WTC11 (cell line): Measurements from ENCODE around the gene PHF21B. TPM values are rescaled to one million over a fixed set of nuclear protein-coding genes. Genes with fewer than 3 reads are reported as not detected.
A peak's percentile ranks its signal among the peaks of the same experiment; 100 is the strongest.

Experiments used
- ATAC-seq: fragments of 200-7000 bp; cut with Tn5 transposase; 2 replicates; pipeline ENCODE4 v1.10.0; 2021; ENCODE audit warnings: mild to moderate bottlenecking, moderate library complexity
- CTCF ChIA-PET: fragments of 300-600 bp; sonication (Branson Sonifier 250); formaldehyde crosslinking; loops from one replicate; lab custom pipeline; 2021; ENCODE audit warnings: antibody characterized with exemption; lab: Charles Lee
- POLR2A ChIA-PET: fragments of 350-600 bp; sonication (Branson Sonifier 250); formaldehyde crosslinking; loops from one replicate; lab custom pipeline; 2021; ENCODE audit warnings: antibody characterized with exemption; lab: Charles Lee
- DNase-seq: peaks from one replicate; pipeline ENCODE4 v3.0.0; 2021; ENCODE audit warnings: low spot score
- H3K27ac Mint-ChIP-seq: 2 replicates; pipeline ENCODE4 v1.8.0; 2021; ENCODE audit warnings: mixed read lengths
- H3K27me3 Mint-ChIP-seq: 2 replicates; pipeline ENCODE4 v1.8.0; 2021; ENCODE audit warnings: low read depth, mild to moderate bottlenecking, moderate library complexity, mixed read lengths
- H3K36me3 Mint-ChIP-seq: 2 replicates; pipeline ENCODE4 v1.8.0; 2021; ENCODE audit warnings: mixed read lengths
- H3K4me1 Mint-ChIP-seq: 2 replicates; pipeline ENCODE4 v1.8.0; 2022; ENCODE audit warnings: mixed read lengths
- H3K4me3 Mint-ChIP-seq: 2 replicates; pipeline ENCODE4 v1.8.0; 2021; ENCODE audit warnings: mild to moderate bottlenecking, moderate library complexity, mixed read lengths
- H3K9me3 Mint-ChIP-seq: 2 replicates; pipeline ENCODE4 v1.8.0; 2021; ENCODE audit warnings: mixed read lengths
- GRHL2 ChIP-seq: fragments of 250-450 bp; sonication (Bioruptor Pico); IDR thresholded peaks from 2 replicates; pipeline ENCODE4 v1.8.0; 2022; ENCODE audit warnings: mild to moderate bottlenecking, moderate library complexity; ENCODE audit not compliant: insufficient replicate concordance, severe bottlenecking
- HMGA2 ChIP-seq: fragments of 250-450 bp; sonication (Bioruptor Pico); IDR thresholded peaks from 2 replicates; pipeline ENCODE4 v1.4.0; 2021; ENCODE audit warnings: mild to moderate bottlenecking, moderate library complexity
- KAT7 ChIP-seq: sonication (generic); formaldehyde crosslinking; IDR thresholded peaks from 2 replicates; pipeline ENCODE4 v1.8.1; 2023; ENCODE audit warnings: missing genetic modification reagents, mild to moderate bottlenecking, borderline replicate concordance
- TP53 ChIP-seq: sonication (generic); formaldehyde crosslinking; IDR thresholded peaks from 2 replicates; pipeline ENCODE4 v1.8.1; 2023; ENCODE audit warnings: mild to moderate bottlenecking, missing genetic modification reagents
- ZBTB21 ChIP-seq: sonication (generic); formaldehyde crosslinking; IDR thresholded peaks from 2 replicates; pipeline ENCODE4 v1.8.1; 2023; ENCODE audit warnings: mild to moderate bottlenecking, missing genetic modification reagents, borderline replicate concordance
- ZNF138 ChIP-seq: sonication (generic); formaldehyde crosslinking; conservative IDR thresholded peaks from 2 replicates; pipeline ENCODE4 v1.8.1; 2022; ENCODE audit warnings: mild to moderate bottlenecking, moderate library complexity, missing genetic modification reagents
- ZNF263 ChIP-seq: sonication (generic); formaldehyde crosslinking; IDR thresholded peaks from 2 replicates; pipeline ENCODE4 v1.8.1; 2022; ENCODE audit warnings: low read depth, mild to moderate bottlenecking, moderate library complexity, missing genetic modification reagents
- ZNF396 ChIP-seq: fragments of 250-450 bp; sonication (Bioruptor Pico); IDR thresholded peaks from 2 replicates; pipeline ENCODE4 v1.8.0; 2021; ENCODE audit warnings: mild to moderate bottlenecking, moderate library complexity, borderline replicate concordance
- total RNA-seq: library from RNA; stranded (reverse); gene quantifications from 3 replicates; pipeline ENCODE4 v1.2.3, GENCODE V29; 2021
- TF ChIP-seq, protein P1 (sequence below): sonication (generic); formaldehyde crosslinking; IDR thresholded peaks from 2 replicates; pipeline ENCODE4 v1.8.1; 2023; ENCODE audit warnings: mild to moderate bottlenecking, missing genetic modification reagents, borderline replicate concordance
- TF ChIP-seq, protein P2 (sequence below): fragments of 250-450 bp; sonication (Bioruptor Pico); conservative IDR thresholded peaks from 2 replicates; pipeline ENCODE4 v1.9.0; 2021; ENCODE audit warnings: mild to moderate bottlenecking
- TF ChIP-seq, protein P3 (sequence below): sonication (generic); formaldehyde crosslinking; IDR thresholded peaks from 2 replicates; pipeline ENCODE4 v1.8.0; 2022; ENCODE audit warnings: mild to moderate bottlenecking, missing genetic modification reagents
- TF ChIP-seq, protein P4 (sequence below): sonication (generic); formaldehyde crosslinking; IDR thresholded peaks from 2 replicates; pipeline ENCODE4 v1.8.0; 2022; ENCODE audit warnings: mild to moderate bottlenecking, missing genetic modification reagents

The PHF21B gene
- total RNA-seq, 1 experiment from 2014 or later, result 107 TPM

DNA sequence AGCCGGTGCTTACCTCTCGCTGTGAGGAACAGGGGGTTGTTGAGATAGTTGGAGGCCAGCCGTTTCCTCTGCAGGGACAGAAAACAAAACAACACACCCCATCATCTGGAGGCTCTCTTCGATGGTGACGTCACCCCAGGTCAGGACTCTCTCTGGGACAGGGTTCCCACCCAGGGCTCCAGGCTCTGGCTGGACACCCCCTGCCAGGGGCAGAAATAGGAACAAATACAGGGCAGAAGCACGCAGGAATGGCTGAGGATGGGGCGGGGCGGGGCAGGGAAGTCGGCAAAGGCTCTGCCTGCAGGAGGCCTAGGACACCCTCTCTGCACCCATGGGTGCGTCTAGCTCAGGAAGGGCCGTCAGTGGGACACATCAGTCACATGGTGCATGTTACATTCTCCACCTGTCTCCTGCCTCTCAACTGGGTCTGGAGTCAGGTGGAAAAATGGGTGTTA is 118.5 kb downstream of the PHF21B start:
- POLR2A ChIA-PET, result no interaction called here
- H3K4me1 Mint-ChIP-seq, result peaks cover 18% of the 10 kb centered on the region
- ATAC-seq (no peak), DNase-seq (no peak)
- no peak overlapping the region for H3K4me3 Mint-ChIP-seq
- TF ChIP-seq KAT7 (CRISPR knock-in tag), result no peak
- 0 out of 2 replicates have a peak, but pooled peaks have one; percentile 29 for TF ChIP-seq ZNF263
- CTCF ChIA-PET, result no interaction called here
- peaks cover 43% of the 10 kb centered on the region for H3K36me3 Mint-ChIP-seq
- H3K27ac Mint-ChIP-seq, result no peak overlapping the region; the same call in 1 of the 2 replicates
- H3K9me3 Mint-ChIP-seq, result no peaks in the 10 kb centered on the region
- H3K27me3 Mint-ChIP-seq, result no peaks in the 10 kb centered on the region

DNA sequence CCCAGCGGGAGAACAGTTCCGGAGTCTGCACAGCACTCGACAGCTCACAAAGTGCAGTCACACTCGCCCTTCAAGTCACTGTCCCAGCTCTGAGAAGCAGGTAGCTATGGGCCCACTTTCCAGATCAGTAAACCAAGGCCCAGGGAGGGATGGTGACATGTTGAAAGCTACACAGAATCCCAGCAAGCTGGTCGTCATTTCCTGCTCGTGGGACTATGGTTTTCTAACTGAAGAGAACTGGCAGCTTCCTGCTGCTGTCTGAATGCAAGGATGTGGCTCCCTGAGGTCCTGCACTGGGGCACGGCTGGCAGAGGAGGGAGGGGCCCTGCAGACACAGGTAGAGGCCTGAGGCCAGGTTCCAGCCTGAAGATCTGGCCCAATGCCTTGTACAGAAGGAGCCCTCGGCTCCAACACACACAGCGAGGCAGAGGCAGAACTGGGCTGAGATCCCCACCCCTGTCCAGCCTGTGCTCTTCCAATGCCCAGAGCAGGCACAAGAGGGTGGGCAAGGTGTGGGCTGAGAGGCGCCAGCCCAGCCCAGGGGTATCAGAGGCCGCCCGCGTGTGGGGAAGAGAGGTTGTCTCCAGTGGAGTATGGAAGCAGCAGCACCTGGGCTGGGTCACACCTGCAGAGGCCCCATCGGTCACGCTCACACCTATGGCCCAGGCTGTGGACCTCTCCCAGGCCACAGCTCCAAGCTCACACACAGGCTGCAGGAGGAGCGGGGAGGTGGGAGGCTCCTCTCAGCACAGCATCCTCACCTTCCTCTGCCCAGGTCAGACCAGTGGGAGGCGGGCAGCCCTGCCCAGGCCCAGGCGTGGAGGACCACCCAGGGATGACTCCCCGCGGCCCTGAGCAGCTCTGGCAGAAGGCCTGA is 119.2 kb downstream of the PHF21B start:
- no peak for ATAC-seq
- H3K4me1 Mint-ChIP-seq, result peaks cover 18% of the 10 kb centered on the region
- no peaks in the 10 kb centered on the region; the same call in 1 of the 2 replicates for H3K27me3 Mint-ChIP-seq
- CTCF ChIA-PET, result interaction anchor here (0.8 kb wide), 1 partner anchor 70 kb away, joined by 3 read pairs; no protein-coding TSS in a partner anchor
- DNase-seq, result no peak
- TF ChIP-seq GRHL2 (CRISPR knock-in tag), result no peak
- TF ChIP-seq, protein P1, sequence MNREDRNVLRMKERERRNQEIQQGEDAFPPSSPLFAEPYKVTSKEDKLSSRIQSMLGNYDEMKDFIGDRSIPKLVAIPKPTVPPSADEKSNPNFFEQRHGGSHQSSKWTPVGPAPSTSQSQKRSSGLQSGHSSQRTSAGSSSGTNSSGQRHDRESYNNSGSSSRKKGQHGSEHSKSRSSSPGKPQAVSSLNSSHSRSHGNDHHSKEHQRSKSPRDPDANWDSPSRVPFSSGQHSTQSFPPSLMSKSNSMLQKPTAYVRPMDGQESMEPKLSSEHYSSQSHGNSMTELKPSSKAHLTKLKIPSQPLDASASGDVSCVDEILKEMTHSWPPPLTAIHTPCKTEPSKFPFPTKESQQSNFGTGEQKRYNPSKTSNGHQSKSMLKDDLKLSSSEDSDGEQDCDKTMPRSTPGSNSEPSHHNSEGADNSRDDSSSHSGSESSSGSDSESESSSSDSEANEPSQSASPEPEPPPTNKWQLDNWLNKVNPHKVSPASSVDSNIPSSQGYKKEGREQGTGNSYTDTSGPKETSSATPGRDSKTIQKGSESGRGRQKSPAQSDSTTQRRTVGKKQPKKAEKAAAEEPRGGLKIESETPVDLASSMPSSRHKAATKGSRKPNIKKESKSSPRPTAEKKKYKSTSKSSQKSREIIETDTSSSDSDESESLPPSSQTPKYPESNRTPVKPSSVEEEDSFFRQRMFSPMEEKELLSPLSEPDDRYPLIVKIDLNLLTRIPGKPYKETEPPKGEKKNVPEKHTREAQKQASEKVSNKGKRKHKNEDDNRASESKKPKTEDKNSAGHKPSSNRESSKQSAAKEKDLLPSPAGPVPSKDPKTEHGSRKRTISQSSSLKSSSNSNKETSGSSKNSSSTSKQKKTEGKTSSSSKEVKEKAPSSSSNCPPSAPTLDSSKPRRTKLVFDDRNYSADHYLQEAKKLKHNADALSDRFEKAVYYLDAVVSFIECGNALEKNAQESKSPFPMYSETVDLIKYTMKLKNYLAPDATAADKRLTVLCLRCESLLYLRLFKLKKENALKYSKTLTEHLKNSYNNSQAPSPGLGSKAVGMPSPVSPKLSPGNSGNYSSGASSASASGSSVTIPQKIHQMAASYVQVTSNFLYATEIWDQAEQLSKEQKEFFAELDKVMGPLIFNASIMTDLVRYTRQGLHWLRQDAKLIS (CRISPR knock-in tag), result no peak
- no peak for TF ChIP-seq ZBTB21
- no peak for TF ChIP-seq HMGA2
- TF ChIP-seq ZNF396 (CRISPR knock-in tag), result no peak
- no peak for TF ChIP-seq ZNF138 (CRISPR knock-in tag)
- TF ChIP-seq, protein P2, sequence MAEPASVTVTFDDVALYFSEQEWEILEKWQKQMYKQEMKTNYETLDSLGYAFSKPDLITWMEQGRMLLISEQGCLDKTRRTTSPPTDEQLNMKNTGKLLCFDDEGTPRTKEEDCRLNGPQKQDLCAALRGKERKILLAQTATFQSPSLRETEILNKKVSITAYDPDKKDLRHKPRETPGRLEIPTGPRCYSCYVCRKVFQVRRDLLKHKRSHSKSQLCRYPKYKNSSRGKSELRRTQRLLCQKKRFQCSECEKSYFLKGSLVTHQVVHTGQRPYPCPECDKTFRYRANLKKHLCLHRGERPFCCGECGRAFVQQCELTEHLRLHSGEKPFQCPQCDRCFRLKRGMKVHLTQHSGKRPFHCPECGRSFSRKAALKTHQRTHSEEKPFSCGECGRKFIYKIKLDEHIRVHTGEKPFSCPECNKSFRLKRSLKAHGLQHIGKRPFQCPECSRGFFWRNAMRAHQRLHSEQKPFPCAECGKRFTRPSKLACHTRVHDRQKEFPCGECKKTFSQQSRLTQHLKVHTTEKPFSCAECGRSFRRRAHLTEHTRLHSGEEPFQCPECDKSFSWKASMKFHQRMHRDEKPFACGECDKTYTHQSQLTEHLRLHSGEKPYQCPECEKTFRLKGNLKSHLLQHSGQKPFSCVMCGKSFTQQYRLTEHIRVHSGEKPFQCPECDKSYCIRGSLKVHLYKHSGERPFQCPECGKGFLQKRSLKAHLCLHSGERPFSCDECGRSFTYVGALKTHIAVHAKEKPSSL (CRISPR knock-in tag), result no peak
- no peak for TF ChIP-seq TP53
- TF ChIP-seq, protein P3, sequence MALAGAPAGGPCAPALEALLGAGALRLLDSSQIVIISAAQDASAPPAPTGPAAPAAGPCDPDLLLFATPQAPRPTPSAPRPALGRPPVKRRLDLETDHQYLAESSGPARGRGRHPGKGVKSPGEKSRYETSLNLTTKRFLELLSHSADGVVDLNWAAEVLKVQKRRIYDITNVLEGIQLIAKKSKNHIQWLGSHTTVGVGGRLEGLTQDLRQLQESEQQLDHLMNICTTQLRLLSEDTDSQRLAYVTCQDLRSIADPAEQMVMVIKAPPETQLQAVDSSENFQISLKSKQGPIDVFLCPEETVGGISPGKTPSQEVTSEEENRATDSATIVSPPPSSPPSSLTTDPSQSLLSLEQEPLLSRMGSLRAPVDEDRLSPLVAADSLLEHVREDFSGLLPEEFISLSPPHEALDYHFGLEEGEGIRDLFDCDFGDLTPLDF, result no peak
- TF ChIP-seq, protein P4, sequence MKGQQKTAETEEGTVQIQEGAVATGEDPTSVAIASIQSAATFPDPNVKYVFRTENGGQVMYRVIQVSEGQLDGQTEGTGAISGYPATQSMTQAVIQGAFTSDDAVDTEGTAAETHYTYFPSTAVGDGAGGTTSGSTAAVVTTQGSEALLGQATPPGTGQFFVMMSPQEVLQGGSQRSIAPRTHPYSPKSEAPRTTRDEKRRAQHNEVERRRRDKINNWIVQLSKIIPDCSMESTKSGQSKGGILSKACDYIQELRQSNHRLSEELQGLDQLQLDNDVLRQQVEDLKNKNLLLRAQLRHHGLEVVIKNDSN (CRISPR knock-in tag), result no peak
- no peak overlapping the region for H3K4me3 Mint-ChIP-seq
- POLR2A ChIA-PET, result no interaction called here
- H3K36me3 Mint-ChIP-seq, result peaks cover 44% of the 10 kb centered on the region
- no peak overlapping the region for H3K27ac Mint-ChIP-seq
- H3K9me3 Mint-ChIP-seq, result no peaks in the 10 kb centered on the region
